Natural killer cell treated with Interleukin-12 subunit alpha and Interleukin-12 subunit beta and Interleukin-15 and Interleukin-18, amount 100 ng/mL, for 72 hours (primary cell): ENCODE results near the gene FN3KRP. TPM values are rescaled to one million over a fixed set of nuclear protein-coding genes. Genes with fewer than 3 reads are reported as not detected.
A peak's percentile ranks its signal among the peaks of the same experiment; 100 is the strongest.
"Not testable (repeated sequence)": the region's sequence is repeated elsewhere in the genome, so short reads cannot be mapped to it uniquely, and the experiment has no call there.

Experiments
- ATAC-seq, 2 donors: fragments of 150-1000 bp; cut with Tn5 transposase in 1 of 2; sonication (Bioruptor Pico), chemical (Tn5 transposase) in 1 of 2; 2 replicates each; pipeline ENCODE4 v1.10.0; 2021
- DNase-seq: peaks from one replicate; pipeline ENCODE4 v3.0.0; 2022; ENCODE audit warnings: low spot score
- H3K27ac Mint-ChIP-seq, 2 donors: 1 replicate in 1 of 2; 2 replicates in 1 of 2; pipeline ENCODE4 v1.8.0; 2022; ENCODE audit warnings: mixed read lengths in 2 of 2, mild to moderate bottlenecking in 1 of 2, moderate library complexity in 1 of 2
- H3K27me3 Mint-ChIP-seq, 2 donors: 1 replicate in 1 of 2; 2 replicates in 1 of 2; pipeline ENCODE4 v1.8.0; 2022; ENCODE audit warnings: mixed read lengths in 2 of 2
- H3K36me3 Mint-ChIP-seq: one replicate; pipeline ENCODE4 v1.8.0; 2022; ENCODE audit warnings: mixed read lengths
- H3K4me1 Mint-ChIP-seq, 2 donors: 1 replicate in 1 of 2; 2 replicates in 1 of 2; pipeline ENCODE4 v1.8.0; 2022; ENCODE audit warnings: low read depth in 2 of 2, mixed read lengths in 2 of 2, mild to moderate bottlenecking in 1 of 2
- H3K4me3 Mint-ChIP-seq: one replicate; pipeline ENCODE4 v1.8.0; 2022; ENCODE audit warnings: mixed read lengths
- H3K9me3 Mint-ChIP-seq: 2 replicates; pipeline ENCODE4 v1.8.0; 2022; ENCODE audit warnings: mixed read lengths
- total RNA-seq, 2 donors: library from RNA; stranded (reverse); gene quantifications; one replicate each; pipeline ENCODE4 v1.2.3, GENCODE V29; 2022

The FN3KRP gene
- total RNA-seq, 2 donors from 2014 or later, result 29.4 to 48.4 TPM

GRCh38 chr17:82732118-82732743 lies 15.7 kb downstream of the FN3KRP start:
- Mint-ChIP-seq H3K4me3 (no peak overlapping the region), H3K36me3 (peaks cover 14% of the 10 kb centered on the region), H3K4me1 (no peaks in the 10 kb centered on the region), H3K27me3 (no peaks in the 10 kb centered on the region), H3K27ac (no peak overlapping the region), H3K9me3 (peaks cover 3% of the 10 kb centered on the region)
- DNase-seq, result peak; percentile 26
- no peak for ATAC-seq

GRCh38 chr17:82734987-82735866 lies 18.7 kb downstream of the FN3KRP start, which contains the start of gene FN3K:
FN3K (plus strand) TSS chr17:82735615; CDS start chr17:82735637, 22 bp downstream.
- Mint-ChIP-seq H3K4me1 (no peaks in the 10 kb centered on the region), H3K4me3 (peak within 1 kb of the TSS; percentile 36), H3K36me3 (peaks cover 13% of the 10 kb centered on the region), H3K27ac (no peak within 1 kb of the TSS), H3K27me3 (no peaks in the 10 kb centered on the region), H3K9me3 (peaks cover 3% of the 10 kb centered on the region)
- peak; percentile 59 to 80 for ATAC-seq
- DNase-seq, result no peak

- no peak for DNase-seq
- H3K4me3 Mint-ChIP-seq, result no peak overlapping the region
Observed at GRCh38 chr17:82736511-82737185, 20.1 kb downstream of the FN3KRP start.

GRCh38 chr17:82737967-82738877 lies 21.7 kb downstream of the FN3KRP start:
- ATAC-seq, result peak in 1 of 2 donors; percentile 7
- H3K27ac Mint-ChIP-seq, result no peak overlapping the region
- H3K4me3 Mint-ChIP-seq, result no peak overlapping the region
- H3K4me1 Mint-ChIP-seq, result no peaks in the 10 kb centered on the region
- peaks cover 25% of the 10 kb centered on the region for H3K36me3 Mint-ChIP-seq
- peak; percentile 35 for DNase-seq
- H3K9me3 Mint-ChIP-seq, result peaks cover 3% of the 10 kb centered on the region
- no peaks in the 10 kb centered on the region for H3K27me3 Mint-ChIP-seq

More at GRCh38 chr17:82736511-82737185, 20.1 kb downstream of the FN3KRP start:
- H3K27ac Mint-ChIP-seq, result no peak overlapping the region
- no peak for ATAC-seq
- peaks cover 3% of the 10 kb centered on the region for H3K9me3 Mint-ChIP-seq
- H3K27me3 Mint-ChIP-seq, result no peaks in the 10 kb centered on the region
- peaks cover 24% of the 10 kb centered on the region for H3K36me3 Mint-ChIP-seq
- H3K4me1 Mint-ChIP-seq, result no peaks in the 10 kb centered on the region

GRCh38 chr17:82740906-82741759 lies 24.6 kb downstream of the FN3KRP start:
- Mint-ChIP-seq H3K36me3 (peaks cover 20% of the 10 kb centered on the region), H3K4me1 (no peaks in the 10 kb centered on the region), H3K9me3 (no peaks in the 10 kb centered on the region), H3K27me3 (no peaks in the 10 kb centered on the region), H3K4me3 (no peak overlapping the region), H3K27ac (no peak overlapping the region)
- ATAC-seq, result no peak
- DNase-seq, result no peak

- Mint-ChIP-seq H3K27ac (no peak overlapping the region), H3K9me3 (no peaks in the 10 kb centered on the region), H3K27me3 (no peaks in the 10 kb centered on the region), H3K4me1 (no peaks in the 10 kb centered on the region), H3K36me3 (peaks cover 20% of the 10 kb centered on the region), H3K4me3 (no peak overlapping the region)
- DNase-seq, result no peak
- peak in 1 of 2 donors; percentile 31 for ATAC-seq
Observed at GRCh38 chr17:82743344-82744219, 27.1 kb downstream of the FN3KRP start.

- not testable (repeated sequence) for ATAC-seq, H3K4me1 Mint-ChIP-seq, H3K27ac Mint-ChIP-seq, H3K4me3 Mint-ChIP-seq, DNase-seq, H3K27me3 Mint-ChIP-seq, H3K9me3 Mint-ChIP-seq
- H3K36me3 Mint-ChIP-seq, result peaks cover 20% of the 10 kb centered on the region
Observed at GRCh38 chr17:82744736-82745135, 28.2 kb downstream of the FN3KRP start.

GRCh38 chr17:82745524-82745923 lies 29.0 kb downstream of the FN3KRP start:
- no peak overlapping the region for H3K27ac Mint-ChIP-seq
- peaks cover 14% of the 10 kb centered on the region for H3K36me3 Mint-ChIP-seq
- H3K4me3 Mint-ChIP-seq, result no peak overlapping the region
- no peak for DNase-seq
- no peaks in the 10 kb centered on the region for H3K9me3 Mint-ChIP-seq
- ATAC-seq, result no peak
- no peaks in the 10 kb centered on the region for H3K4me1 Mint-ChIP-seq
- H3K27me3 Mint-ChIP-seq, result no peaks in the 10 kb centered on the region

- Mint-ChIP-seq H3K27me3 (no peaks in the 10 kb centered on the region), H3K4me3 (no peak overlapping the region), H3K9me3 (no peaks in the 10 kb centered on the region), H3K36me3 (no peaks in the 10 kb centered on the region), H3K27ac (no peak overlapping the region), H3K4me1 (peaks cover 7 to 13% of the 10 kb centered on the region in 2 donors)
- DNase-seq, result no peak
- ATAC-seq, result no peak
Observed at GRCh38 chr17:82748756-82749155, 32.2 kb downstream of the FN3KRP start.

- ATAC-seq (no peak), DNase-seq (no peak)
- H3K4me3 Mint-ChIP-seq, result peak overlapping the region; percentile 44
- no peaks in the 10 kb centered on the region for H3K36me3 Mint-ChIP-seq
- H3K4me1 Mint-ChIP-seq, result peaks cover 14 to 24% of the 10 kb centered on the region in 2 donors
- H3K27me3 Mint-ChIP-seq, result no peaks in the 10 kb centered on the region
- no peak overlapping the region for H3K27ac Mint-ChIP-seq
- H3K9me3 Mint-ChIP-seq, result no peaks in the 10 kb centered on the region
Observed at GRCh38 chr17:82750241-82750908, 33.9 kb downstream of the FN3KRP start.

- no peaks in the 10 kb centered on the region for H3K27me3 Mint-ChIP-seq
- no peaks in the 10 kb centered on the region for H3K36me3 Mint-ChIP-seq
- no peak overlapping the region for H3K4me3 Mint-ChIP-seq
- no peaks in the 10 kb centered on the region for H3K9me3 Mint-ChIP-seq
- no peak overlapping the region for H3K27ac Mint-ChIP-seq
- ATAC-seq, result no peak
- H3K4me1 Mint-ChIP-seq, result peaks cover 17 to 27% of the 10 kb centered on the region in 2 donors
- no peak for DNase-seq
Observed at GRCh38 chr17:82751171-82751570, 34.7 kb downstream of the FN3KRP start.
